Activated B cell treated with CpG ODN at 0.5 μM for 24 hours (primary cell): ENCODE measurements around the gene ITIH3. TPM values are rescaled to one million over a fixed set of nuclear protein-coding genes. Genes with fewer than 3 reads are reported as not detected.

Experiments
- ATAC-seq: fragments of 200-7000 bp; cut with Tn5 transposase; one replicate; pipeline ENCODE4 v1.10.0; 2021; ENCODE audit warnings: low read depth, mild to moderate bottlenecking, moderate library complexity
- CTCF ChIA-PET: fragments of 350-600 bp; sonication (Branson Sonifier 250); formaldehyde crosslinking; loops from one replicate; lab custom pipeline; 2021; ENCODE audit warnings: antibody characterized with exemption; lab: Charles Lee
- POLR2A ChIA-PET: fragments of 350-600 bp; sonication (Branson Sonifier 250); formaldehyde crosslinking; loops from one replicate; lab custom pipeline; 2021; ENCODE audit warnings: antibody characterized with exemption; lab: Charles Lee
- DNase-seq: peaks from one replicate; pipeline ENCODE4 v3.0.0; 2022
- H3K27ac Mint-ChIP-seq: one replicate; pipeline ENCODE4 v1.8.0; 2020; ENCODE audit warnings: mixed read lengths
- H3K27me3 Mint-ChIP-seq: one replicate; pipeline ENCODE4 v1.8.0; 2021; ENCODE audit warnings: mixed read lengths
- H3K36me3 Mint-ChIP-seq: one replicate; pipeline ENCODE4 v1.8.0; 2021; ENCODE audit warnings: low read depth, mixed read lengths
- H3K4me1 Mint-ChIP-seq: one replicate; pipeline ENCODE4 v1.8.0; 2021; ENCODE audit warnings: mixed read lengths
- H3K4me3 Mint-ChIP-seq: one replicate; pipeline ENCODE4 v1.8.0; 2020; ENCODE audit warnings: mild to moderate bottlenecking, mixed read lengths
- H3K9me3 Mint-ChIP-seq: one replicate; pipeline ENCODE4 v1.8.0; 2020; ENCODE audit warnings: mixed read lengths
- CTCF ChIP-seq: fragments of 200-600 bp; IDR thresholded peaks from one replicate; pipeline ENCODE4 v1.8.0; 2022; ENCODE audit warnings: antibody characterized with exemption, mild to moderate bottlenecking
- intact Hi-C: fragments of 100-400 bp; cut with micrococcal nuclease; formaldehyde crosslinking; loops from one replicate; pipeline ENCODE4 v1.15.1; 2024
- total RNA-seq: library from RNA; stranded (reverse); gene quantifications from 2 replicates; pipeline ENCODE4 v1.2.3, GENCODE V29; 2022

Gene ITIH3
- total RNA-seq, 1 donor from 2014 or later, result not detected

DNA sequence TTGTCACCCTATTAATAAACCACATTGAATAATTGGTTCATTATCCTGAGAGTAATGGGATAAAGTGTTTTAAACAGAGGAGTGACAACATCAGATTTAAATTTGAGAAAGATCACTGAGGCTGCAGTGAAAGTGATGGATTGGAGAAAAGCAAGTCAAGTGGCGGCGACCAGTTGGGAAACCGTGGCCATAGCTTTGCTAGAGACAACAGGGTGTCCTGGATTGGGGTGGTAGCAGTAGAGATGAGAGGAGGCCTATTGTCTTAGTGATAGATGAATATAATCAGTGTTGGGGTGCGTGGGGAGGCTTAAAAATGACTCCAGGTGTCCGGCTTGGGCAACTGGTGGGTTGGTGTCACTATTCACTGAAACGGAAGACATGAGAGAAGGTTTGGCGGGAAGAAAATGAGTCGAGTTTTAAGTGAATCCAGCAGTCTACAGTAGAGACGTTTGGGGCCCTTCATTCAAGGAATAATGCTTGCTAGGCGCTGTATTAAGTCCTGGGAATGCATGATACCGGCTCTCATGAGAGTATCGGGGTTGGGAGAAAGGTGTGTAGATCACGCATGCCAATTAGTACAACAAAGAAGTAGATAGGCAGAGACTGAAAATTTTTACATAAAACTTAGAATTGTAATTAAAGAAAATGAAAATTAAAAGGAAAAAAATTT lies 24.7 kb upstream of the ITIH3 start:
- H3K27me3 Mint-ChIP-seq, result no peaks in the 10 kb centered on the region
- DNase-seq (no peak), ATAC-seq (no peak)
- H3K4me1 Mint-ChIP-seq, result peaks cover 17% of the 10 kb centered on the region
- TF ChIP-seq CTCF, result no peak
- peaks cover 28% of the 10 kb centered on the region for H3K36me3 Mint-ChIP-seq
- peak overlapping the region; percentile 57 for H3K27ac Mint-ChIP-seq
- POLR2A ChIA-PET, result interaction anchor here (1.4 to 2.2 kb wide), 3 partner anchors 10 to 214 kb away, joined by 4 to 44 read pairs (median 5); no protein-coding TSS in a partner anchor
- no peaks in the 10 kb centered on the region for H3K9me3 Mint-ChIP-seq
- intact Hi-C loops, result loop anchor here (1.0 to 10.0 kb wide), 7 partner anchors 29 to 302 kb away; partner anchors contain the start of genes NT5DC2, SFMBT1, SPCS1 and STIMATE
- peak overlapping the region; percentile 94 for H3K4me3 Mint-ChIP-seq
- CTCF ChIA-PET, result interaction anchor here (1.1 kb wide), 1 partner anchor 29 kb away, joined by 4 read pairs; no protein-coding TSS in a partner anchor

- no peak for TF ChIP-seq CTCF
- Mint-ChIP-seq H3K9me3 (no peaks in the 10 kb centered on the region), H3K27ac (peak within 1 kb of the TSS; percentile 95), H3K27me3 (no peaks in the 10 kb centered on the region), H3K36me3 (peaks cover 21% of the 10 kb centered on the region), H3K4me3 (peak within 1 kb of the TSS; percentile 94), H3K4me1 (peaks cover 17% of the 10 kb centered on the region)
- POLR2A ChIA-PET, result interaction anchor here (0.6 to 2.2 kb wide), 14 partner anchors 9 to 577 kb away, joined by 3 to 44 read pairs (median 4); partner anchors contain the start of genes DCP1A, GLYCTK, SFMBT1 and TLR9
- intact Hi-C loops, result loop anchor here (1.0 to 10.0 kb wide), 9 partner anchors 9 to 302 kb away; partner anchors contain the start of genes NT5DC2, PBRM1, SFMBT1 and SPCS1
- CTCF ChIA-PET, result interaction anchor here (1.1 kb wide), 1 partner anchor 28 kb away, joined by 4 read pairs; no protein-coding TSS in a partner anchor
- ATAC-seq (peak; percentile 95), DNase-seq (peak; percentile 80)
These were observed 23.9 kb upstream of the ITIH3 start, which contains the start of gene NEK4 for GRCh38 chr3:52770496-52771333. Gene NEK4, minus strand, starts transcription at chr3:52770940. Its CDS starts 194 bp downstream, at chr3:52770746.

- intact Hi-C loops, result loop anchor here (1.0 to 10.0 kb wide), 7 partner anchors 8 to 275 kb away; partner anchors contain the start of genes NT5DC2, PBRM1, SFMBT1 and SPCS1
- Mint-ChIP-seq H3K27ac (peak overlapping the region; percentile 95), H3K9me3 (no peaks in the 10 kb centered on the region), H3K4me1 (peaks cover 17% of the 10 kb centered on the region), H3K36me3 (peaks cover 15% of the 10 kb centered on the region), H3K4me3 (peak overlapping the region; percentile 94), H3K27me3 (no peaks in the 10 kb centered on the region)
- DNase-seq, result no peak
- POLR2A ChIA-PET, result interaction anchor here (0.6 to 2.2 kb wide), 13 partner anchors 8 to 576 kb away, joined by 3 to 44 read pairs (median 4); partner anchors contain the start of genes DCP1A, GLYCTK, SFMBT1 and TLR9
- peak; percentile 4 for ATAC-seq
- CTCF ChIA-PET, result interaction anchor here (1.1 kb wide), 1 partner anchor 27 kb away, joined by 4 read pairs; no protein-coding TSS in a partner anchor
- TF ChIP-seq CTCF, result no peak
These were observed 23.3 kb upstream of the ITIH3 start for GRCh38 chr3:52771334-52771681.

DNA sequence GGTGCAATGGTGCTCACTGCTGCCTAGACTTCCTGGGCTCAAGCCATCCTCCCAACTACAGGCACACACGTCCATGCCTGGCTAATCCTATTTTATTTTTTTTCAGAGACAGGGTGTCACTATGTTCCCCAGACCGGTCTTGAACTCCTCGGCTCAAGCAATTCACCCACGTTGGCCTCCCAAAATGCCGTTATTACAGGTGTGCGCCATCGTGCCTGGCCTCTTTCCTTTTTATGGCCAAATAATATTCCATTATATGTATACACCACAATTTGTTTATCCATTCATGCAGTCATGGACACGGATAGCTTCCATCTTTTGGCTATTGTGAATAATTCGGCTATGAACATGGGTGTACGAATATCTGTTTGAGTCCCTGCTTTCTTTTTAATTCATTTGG lies 22.9 kb upstream of the ITIH3 start:
- Mint-ChIP-seq H3K9me3 (no peaks in the 10 kb centered on the region), H3K36me3 (peaks cover 12% of the 10 kb centered on the region), H3K27ac (peak overlapping the region; percentile 95), H3K4me1 (peaks cover 17% of the 10 kb centered on the region), H3K4me3 (peak overlapping the region; percentile 94), H3K27me3 (no peaks in the 10 kb centered on the region)
- ATAC-seq (no peak), DNase-seq (no peak)
- no peak for TF ChIP-seq CTCF
- CTCF ChIA-PET, result no interaction called here
- POLR2A ChIA-PET, result interaction anchor here (0.6 to 2.2 kb wide), 9 partner anchors 8 to 576 kb away, joined by 3 to 44 read pairs (median 5); partner anchors contain the start of genes DCP1A and SFMBT1
- intact Hi-C loops, result loop anchor here (1.0 to 10.0 kb wide), 7 partner anchors 8 to 275 kb away; partner anchors contain the start of genes NT5DC2, PBRM1, SFMBT1 and SPCS1
